Measurements from ENCODE around the gene ECE1.
"Not testable (repeated sequence)": the region's sequence is repeated elsewhere in the genome, so short reads cannot be mapped to it uniquely, and the experiment has no call there.

Gene ECE1

GRCh38 chr1:21216835-21217811 lies 73.1 kb downstream of the ECE1 start:
- peak; percentile 70 for DNase-seq

- DNase-seq = no peak
Observed at GRCh38 chr1:21212126-21212525, 78.1 kb downstream of the ECE1 start.

GRCh38 chr1:21208137-21208700 lies 82.0 kb downstream of the ECE1 start:
- DNase-seq = not testable (repeated sequence)

GRCh38 chr1:21206117-21206516 lies 84.1 kb downstream of the ECE1 start:
- DNase-seq = no peak

- no peak for DNase-seq
Observed at GRCh38 chr1:21205416-21205815, 84.8 kb downstream of the ECE1 start.

- DNase-seq = no peak
Observed at GRCh38 chr1:21201650-21202049, 88.6 kb downstream of the ECE1 start.

GRCh38 chr1:21201238-21201637 lies 89.0 kb downstream of the ECE1 start:
- DNase-seq = not testable (repeated sequence)

GRCh38 chr1:21200767-21201166 lies 89.5 kb downstream of the ECE1 start:
- no peak for DNase-seq

- DNase-seq = no peak
Observed at GRCh38 chr1:21198929-21199328, 91.3 kb downstream of the ECE1 start.

- DNase-seq = no peak
Observed at GRCh38 chr1:21192871-21193270, 97.4 kb downstream of the ECE1 start.

- DNase-seq = no peak
Observed at GRCh38 chr1:21192284-21192683, 98.0 kb downstream of the ECE1 start.

- not testable (repeated sequence) for DNase-seq
Observed at GRCh38 chr1:21190771-21191170, 99.5 kb downstream of the ECE1 start.

- DNase-seq = no peak
Observed at GRCh38 chr1:21189906-21190500, 100.3 kb downstream of the ECE1 start.

- DNase-seq = no peak
Observed at GRCh38 chr1:21189421-21189820, 100.8 kb downstream of the ECE1 start.

GRCh38 chr1:21188235-21188634 lies 102.0 kb downstream of the ECE1 start:
- DNase-seq = no peak

GRCh38 chr1:21185221-21185731 lies 105.0 kb downstream of the ECE1 start:
- no peak for DNase-seq

GRCh38 chr1:21184276-21184675 lies 106.0 kb downstream of the ECE1 start:
- no peak for DNase-seq

- no peak for DNase-seq
Observed at GRCh38 chr1:21182181-21182731, 108.0 kb downstream of the ECE1 start.

- not testable (repeated sequence) for DNase-seq
Observed at GRCh38 chr1:21178271-21178670, 112.0 kb downstream of the ECE1 start.

- DNase-seq = peak; percentile 99
Observed at GRCh38 chr1:21176586-21177555, 113.4 kb downstream of the ECE1 start, which contains the start of gene EIF4G3. TSS of gene EIF4G3 (minus strand) at chr1:21176897. CDS start at chr1:21002742, 174,155 bp downstream.

- DNase-seq = peak; percentile 66
Observed at GRCh38 chr1:21175670-21176581, 114.3 kb downstream of the ECE1 start.

All from activated T-cell treated with anti-CD3 and anti-CD28 coated beads, Interleukin-2, amount 50 U/mL, for 1 hour (primary cell).